HG02840 (cell line): ENCODE results near the gene GPR153.

Source experiments
- ATAC-seq: cut with Tn5 transposase; IDR thresholded peaks from one replicate; pipeline ENCODE4 v1.9.1; 2021; ENCODE audit warnings: mild to moderate bottlenecking, moderate library complexity, moderate number of reproducible peaks; ENCODE audit not compliant: unreplicated experiment, low FRiP score

Gene GPR153

GRCh38 chr1:6251233-6251632, 9.7 kb downstream of the GPR153 start:
- ATAC-seq, result no peak

- ATAC-seq, result no peak
These were observed 10.9 kb downstream of the GPR153 start for GRCh38 chr1:6249739-6250689.

GRCh38 chr1:6248932-6249738, 11.8 kb downstream of the GPR153 start:
- ATAC-seq, result no peak

GRCh38 chr1:6248161-6248776, 12.6 kb downstream of the GPR153 start:
- no peak for ATAC-seq

DNA sequence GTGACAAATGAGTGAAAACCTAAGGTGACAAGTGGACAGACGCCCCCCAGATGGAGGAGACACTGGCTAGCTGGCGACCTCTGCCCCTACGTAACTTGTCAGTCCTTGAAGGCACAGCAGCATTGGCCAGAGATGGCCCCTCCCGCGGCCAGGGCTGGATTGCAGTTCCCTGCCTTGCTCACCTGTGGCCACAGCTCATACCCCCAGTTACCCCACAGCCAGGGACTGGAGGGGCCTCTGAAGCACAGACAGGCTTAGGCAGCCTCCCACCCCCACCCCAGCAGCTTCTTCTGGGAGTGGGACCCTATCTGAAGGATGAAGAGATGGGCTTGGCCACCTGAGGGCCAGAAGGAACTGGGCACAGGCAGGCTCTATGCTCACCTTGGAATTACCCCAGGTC, 13.2 kb downstream of the GPR153 start:
- ATAC-seq, result no peak

DNA sequence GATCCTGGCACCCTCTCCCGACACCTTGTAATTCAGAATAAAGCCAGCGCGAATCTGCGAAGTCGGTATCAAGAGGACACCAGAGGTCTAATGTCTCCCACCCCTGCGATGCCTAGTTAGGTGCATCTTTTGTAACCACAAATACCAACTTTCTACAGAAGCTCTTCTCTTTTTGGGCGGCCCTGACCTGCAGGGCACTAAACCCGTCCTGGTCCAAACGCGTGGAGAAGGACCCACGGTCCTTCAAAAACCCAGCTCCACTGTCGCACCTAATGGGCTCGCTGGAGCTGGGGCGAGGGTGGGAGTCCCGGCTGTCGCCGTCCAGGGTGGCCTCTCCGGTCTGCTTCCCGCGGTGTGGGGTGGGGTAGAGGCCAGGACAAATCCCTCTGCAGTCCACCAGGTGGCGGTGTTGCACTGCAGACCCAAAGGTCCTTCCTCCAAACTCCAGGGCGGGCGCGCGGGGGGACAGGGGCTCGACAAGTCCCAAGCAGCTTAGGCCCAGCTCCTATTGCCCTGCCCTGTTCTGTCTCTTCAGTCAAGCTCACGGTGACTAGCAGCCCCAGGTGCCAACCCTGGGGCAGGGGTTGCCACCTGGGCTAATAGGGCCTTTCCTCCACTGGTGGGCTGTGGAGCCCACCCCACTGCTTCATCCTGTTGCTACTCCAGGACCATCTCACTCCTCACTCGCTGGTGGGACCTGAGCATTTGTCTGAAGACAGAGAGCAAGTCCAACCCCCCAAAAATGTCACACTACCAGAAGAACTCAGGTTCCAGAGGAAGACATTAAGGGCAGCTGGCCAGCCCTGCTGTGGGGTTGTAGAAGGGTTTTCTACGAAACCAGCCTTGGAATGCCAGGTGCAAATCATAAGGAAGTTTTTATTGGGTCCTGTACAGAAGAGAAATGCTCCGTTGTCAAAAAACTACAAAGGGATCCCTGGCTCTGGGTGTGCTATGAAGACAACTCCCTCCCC, 14.1 kb downstream of the GPR153 start:
- no peak for ATAC-seq

DNA sequence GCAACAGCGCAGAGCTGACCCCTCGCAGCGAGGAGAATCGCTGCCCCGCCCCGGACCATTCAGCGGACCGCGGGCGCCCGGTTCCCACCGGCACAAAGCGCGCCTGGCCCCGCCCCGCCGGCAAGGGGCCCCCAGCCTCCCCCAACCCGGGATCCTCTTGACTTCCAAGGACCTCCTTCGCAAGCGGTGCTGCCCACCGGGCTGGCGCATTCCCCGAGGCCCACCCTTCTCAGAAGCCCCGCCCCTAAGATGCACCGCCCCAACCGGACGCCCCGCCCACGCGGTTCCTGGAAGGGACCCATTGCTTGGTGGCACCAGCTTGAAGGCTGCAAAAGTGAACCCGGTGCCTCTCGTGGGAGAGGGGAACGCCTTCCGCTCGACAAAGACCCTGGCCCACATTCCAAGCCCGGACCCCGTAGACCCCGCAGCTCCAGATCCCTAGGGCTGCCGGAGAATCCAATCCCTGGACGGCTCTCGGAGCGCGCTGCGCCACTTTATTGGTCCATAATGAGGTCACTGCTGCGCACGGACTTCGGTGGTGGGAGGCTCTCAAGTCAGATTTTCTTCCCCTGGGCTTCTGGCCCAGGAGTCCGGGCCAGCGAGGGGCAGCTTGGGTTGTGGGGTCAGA, 14.9 kb downstream of the GPR153 start:
- ATAC-seq, result no peak

- no peak for ATAC-seq
These were observed 15.6 kb downstream of the GPR153 start for GRCh38 chr1:6245086-6245868.

DNA sequence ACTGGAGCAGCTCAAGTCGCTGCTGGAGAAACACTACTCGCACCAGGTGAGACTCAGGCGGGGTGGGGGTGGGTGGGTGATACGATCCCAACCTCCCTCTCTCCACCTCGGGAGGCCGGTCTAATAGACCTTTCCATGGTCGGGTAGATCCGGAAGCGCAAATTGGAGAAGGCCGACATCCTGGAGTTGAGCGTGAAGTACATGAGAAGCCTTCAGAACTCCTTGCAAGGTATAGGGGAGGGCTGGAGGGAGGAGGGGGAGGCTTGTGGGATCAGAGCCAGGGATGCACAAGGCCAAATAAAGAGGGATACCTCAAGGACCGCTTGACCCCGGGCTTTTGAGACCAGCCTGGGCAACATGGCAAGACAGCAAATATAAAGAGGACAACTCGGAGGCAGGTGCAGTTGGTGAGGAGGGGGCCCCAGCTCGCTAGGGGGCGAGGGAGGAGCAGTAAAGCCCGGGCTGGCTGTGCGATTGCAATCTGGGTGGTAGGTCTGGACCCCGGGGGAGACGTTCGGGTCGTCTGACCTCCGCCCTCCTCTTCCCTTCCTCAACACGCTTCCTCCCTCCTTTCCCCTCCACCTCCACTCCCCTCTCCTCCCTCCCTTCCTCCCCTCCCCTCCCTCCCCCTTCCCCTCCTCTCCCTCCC, 16.4 kb downstream of the GPR153 start:
- ATAC-seq, result no peak

DNA sequence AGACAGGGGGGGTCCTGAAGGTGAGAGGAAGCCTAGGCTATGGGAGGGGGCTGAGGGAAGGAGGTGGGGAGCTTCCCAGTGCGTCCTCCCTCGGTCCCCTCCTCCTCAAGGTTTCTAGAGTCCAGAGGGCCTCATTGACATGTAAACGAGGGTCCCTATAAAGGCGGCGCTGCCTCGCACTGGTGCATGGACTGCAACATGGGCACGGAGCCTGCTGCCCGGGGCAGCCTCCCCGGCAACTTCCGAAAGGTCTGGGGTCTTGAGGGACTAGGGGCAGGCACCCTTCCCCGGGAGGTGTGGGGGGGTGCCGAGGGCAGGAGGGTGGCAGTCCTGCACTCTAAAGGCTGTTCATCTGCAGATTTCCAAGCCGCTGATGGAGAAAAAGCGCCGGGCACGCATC, 16.9 kb downstream of the GPR153 start, which contains the start of gene HES3:
Gene HES3, plus strand, starts transcription at position 187 of the 400 bp plus-strand sequence. Its CDS starts 187 bp downstream, at position 374.
- ATAC-seq, result no peak

DNA sequence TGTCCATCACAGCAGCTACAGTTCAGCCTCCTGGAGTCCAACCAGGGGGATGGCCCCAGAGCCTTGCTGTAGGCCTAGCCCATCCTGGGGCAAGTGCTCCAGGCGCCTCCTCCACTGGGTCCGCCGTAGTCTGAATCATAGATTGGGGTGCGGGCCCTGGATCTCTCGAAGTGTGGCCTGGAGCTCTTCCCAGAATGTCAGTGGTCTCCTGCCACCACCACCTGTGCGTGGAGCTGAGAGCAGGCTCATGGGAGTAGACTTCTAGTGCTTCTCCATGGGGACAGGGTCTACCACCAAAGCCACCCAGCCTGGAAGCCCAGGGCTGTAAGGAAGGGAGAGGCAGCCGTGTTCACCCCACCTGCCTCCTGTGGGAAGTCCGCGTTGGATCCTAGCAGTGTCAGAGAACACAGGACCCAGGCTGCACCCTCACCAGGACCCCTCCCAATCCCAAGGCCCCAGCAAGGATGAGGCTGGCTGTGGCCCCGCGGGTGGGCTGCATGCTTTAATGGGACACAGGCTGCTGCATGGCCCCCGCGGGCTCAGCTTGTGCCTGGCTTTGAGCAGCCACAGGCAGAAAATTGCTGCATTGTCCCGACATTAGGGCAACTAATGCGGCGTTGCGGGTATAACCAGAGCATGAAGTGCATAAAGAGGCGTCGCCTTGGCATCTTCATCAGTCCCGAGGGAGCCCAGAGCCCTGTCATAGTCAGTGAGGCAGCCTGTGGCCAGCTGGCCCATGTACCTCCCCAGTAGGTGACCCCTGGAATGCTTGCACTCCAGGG, 17.7 kb downstream of the GPR153 start:
- ATAC-seq, result no peak

- ATAC-seq, result no peak
These were observed 18.8 kb downstream of the GPR153 start for GRCh38 chr1:6241887-6242740.

GRCh38 chr1:6241107-6241886, 19.6 kb downstream of the GPR153 start:
- no peak for ATAC-seq

DNA sequence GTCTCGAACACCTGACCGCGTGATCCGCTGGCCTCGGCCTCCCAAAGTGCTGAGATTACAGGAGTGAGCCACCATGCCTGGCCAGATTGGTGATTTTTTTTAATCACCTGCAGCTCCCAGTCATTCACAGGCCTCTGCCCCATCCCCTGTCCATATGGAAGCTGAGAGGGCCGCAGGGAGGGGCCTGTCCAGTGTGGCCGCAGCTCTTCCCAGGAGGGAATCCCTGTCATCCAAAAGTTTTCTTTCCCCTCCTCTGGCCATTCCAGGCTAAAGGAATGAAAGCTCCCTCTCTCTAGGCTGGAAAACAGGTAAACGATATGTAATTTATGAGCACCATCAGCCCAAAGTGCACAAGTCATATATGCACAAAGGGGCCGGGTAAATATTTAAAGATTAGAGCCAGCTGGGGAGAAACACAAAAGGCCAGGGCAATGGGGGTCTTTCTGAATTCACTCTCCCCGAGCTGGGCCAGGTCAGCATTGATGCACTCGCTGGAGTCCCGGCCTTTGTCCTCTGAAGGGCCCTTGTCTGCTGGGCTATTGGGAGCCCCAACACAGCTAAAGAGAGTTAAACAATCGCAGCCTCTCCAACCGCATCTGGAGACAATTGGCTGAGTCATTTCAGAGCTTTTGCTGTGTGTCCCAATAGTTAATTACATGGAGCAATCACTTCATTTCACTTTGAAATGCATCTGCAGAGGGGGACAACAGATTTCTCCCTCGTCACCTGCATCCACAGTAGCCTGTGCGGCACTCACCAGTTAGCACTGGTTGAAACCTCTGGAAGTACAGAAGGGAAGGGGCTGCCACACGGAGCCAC, 20.7 kb downstream of the GPR153 start:
- ATAC-seq, result no peak
